ENCODE data around the gene WDR12.
"Not testable (repeated sequence)": the region's sequence is repeated elsewhere in the genome, so short reads cannot be mapped to it uniquely, and the experiment has no call there.

WDR12 gene

GRCh38 chr2:202911203-202911511, 316 bp downstream of the WDR12 start:
- Mint-ChIP-seq H3K4me3 (peak overlapping the region; percentile 98), H3K4me1 (peaks cover 34% of the 10 kb centered on the region), H3K27me3 (no peaks in the 10 kb centered on the region), H3K27ac (peak overlapping the region; percentile 91), H3K9me3 (no peaks in the 10 kb centered on the region), H3K36me3 (peaks cover 17% of the 10 kb centered on the region)
- ATAC-seq: no peak

DNA sequence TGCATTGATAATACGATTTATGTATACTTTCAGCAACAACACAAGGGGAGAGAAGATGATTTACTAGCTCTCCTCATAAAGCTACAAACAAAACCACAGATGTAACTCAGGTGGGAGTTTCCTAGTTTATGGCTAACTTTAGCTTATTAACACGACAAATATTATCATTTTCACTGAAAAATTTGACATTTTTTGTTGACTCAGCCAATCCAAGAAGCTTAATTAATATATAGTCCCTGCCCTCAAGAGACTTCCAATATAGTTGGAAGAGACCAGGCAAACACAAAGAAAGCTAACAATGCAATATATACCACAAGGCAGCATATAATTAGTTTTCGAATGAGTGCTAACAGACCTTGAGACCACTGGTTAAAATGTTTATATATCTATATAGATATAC, 775 bp downstream of the WDR12 start:
- H3K27me3 Mint-ChIP-seq: no peaks in the 10 kb centered on the region
- peaks cover 34% of the 10 kb centered on the region for H3K4me1 Mint-ChIP-seq
- H3K4me3 Mint-ChIP-seq: peak overlapping the region; percentile 98
- H3K9me3 Mint-ChIP-seq: no peaks in the 10 kb centered on the region
- peak overlapping the region; percentile 91 for H3K27ac Mint-ChIP-seq
- ATAC-seq: no peak
- peaks cover 20% of the 10 kb centered on the region for H3K36me3 Mint-ChIP-seq

GRCh38 chr2:202910250-202910649, 1.2 kb downstream of the WDR12 start:
- Mint-ChIP-seq H3K4me1 (peaks cover 34% of the 10 kb centered on the region), H3K4me3 (peak overlapping the region; percentile 98), H3K36me3 (peaks cover 25% of the 10 kb centered on the region)
- H3K27ac Mint-ChIP-seq, H3K27me3 Mint-ChIP-seq, H3K9me3 Mint-ChIP-seq, ATAC-seq: not testable (repeated sequence)

DNA sequence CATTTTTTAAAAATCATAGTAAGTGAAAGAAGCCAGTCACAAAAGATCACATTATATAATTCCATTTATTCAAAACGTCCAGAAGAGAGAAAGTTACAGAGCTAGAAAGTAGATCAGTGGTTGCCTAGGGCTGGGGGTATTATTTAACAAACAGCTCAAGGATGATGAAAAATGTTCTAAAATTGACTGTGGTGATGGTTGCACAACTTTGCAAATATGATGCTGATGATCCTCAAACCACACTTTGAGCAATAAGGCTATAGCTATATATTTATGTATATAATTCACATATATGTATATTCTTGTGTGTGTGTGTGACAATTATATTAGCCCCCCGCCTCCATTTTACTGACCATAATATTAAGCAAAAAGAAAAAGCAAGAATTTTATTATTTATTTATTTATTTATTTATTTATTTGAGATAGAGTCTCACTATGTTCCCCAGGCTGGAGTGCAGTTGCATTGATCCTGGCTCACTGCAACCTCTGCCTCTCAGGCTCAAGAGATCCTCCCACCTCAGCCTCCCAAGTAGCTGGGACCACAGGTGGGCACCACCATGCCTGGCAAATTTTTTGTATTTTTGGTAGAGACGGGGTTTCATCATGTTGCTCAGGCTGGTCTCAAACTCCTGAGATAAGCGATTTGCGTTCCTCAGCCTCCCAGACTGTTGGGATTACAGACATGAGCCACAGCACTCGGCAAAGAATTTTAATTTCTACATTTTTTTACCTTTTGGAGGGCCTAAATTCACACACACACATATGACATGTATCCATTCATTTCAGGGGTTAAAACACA, 1.9 kb downstream of the WDR12 start:
- ATAC-seq: no peak
- H3K9me3 Mint-ChIP-seq: peaks cover 1% of the 10 kb centered on the region
- H3K36me3 Mint-ChIP-seq: peaks cover 32% of the 10 kb centered on the region
- H3K27me3 Mint-ChIP-seq: no peaks in the 10 kb centered on the region
- no peak overlapping the region for H3K27ac Mint-ChIP-seq
- H3K4me1 Mint-ChIP-seq: peaks cover 34% of the 10 kb centered on the region
- H3K4me3 Mint-ChIP-seq: peak overlapping the region; percentile 98

DNA sequence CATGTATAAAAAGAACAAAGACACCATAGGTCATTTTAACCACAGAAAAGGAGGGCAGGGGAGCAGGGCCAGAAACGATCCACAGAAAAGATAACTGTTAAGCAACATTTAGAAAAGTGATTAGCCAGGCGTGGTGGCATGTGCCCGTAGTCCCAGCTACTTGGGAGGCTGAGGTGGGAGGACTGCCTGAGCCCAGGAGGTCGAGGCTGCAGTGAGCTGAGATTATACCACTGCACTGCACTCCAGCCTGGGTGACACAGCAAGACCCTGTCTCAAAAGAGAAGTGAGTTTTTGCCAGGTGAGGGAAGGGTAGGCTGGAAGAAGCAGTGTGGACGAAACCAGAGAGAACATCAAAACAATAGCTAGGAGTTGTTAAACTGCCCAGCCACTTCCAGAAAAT, 3.3 kb downstream of the WDR12 start:
- Mint-ChIP-seq H3K27me3 (no peaks in the 10 kb centered on the region), H3K36me3 (peaks cover 46% of the 10 kb centered on the region), H3K4me3 (no peak overlapping the region), H3K9me3 (peaks cover 2% of the 10 kb centered on the region), H3K4me1 (peaks cover 34% of the 10 kb centered on the region), H3K27ac (peak overlapping the region; percentile 45)
- no peak for ATAC-seq

DNA sequence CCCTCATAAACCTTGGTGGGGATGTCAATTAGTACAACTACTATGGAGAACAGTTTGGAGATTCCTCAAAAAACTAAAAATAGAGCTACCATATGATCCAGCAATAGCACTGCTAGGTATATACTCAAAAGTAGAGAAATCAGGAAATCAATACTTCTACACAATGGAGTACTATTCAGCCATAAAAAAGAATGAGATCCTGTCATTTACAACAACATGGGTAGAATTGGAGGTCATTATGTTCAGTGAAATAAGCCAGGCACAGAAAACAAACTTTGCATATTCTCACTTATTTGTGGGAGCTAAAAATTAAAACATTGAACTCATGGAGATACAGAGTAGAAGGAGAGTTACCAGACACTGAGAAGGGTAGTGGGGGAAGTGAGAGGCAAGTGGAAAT, 6.0 kb downstream of the WDR12 start:
- H3K27me3 Mint-ChIP-seq, H3K9me3 Mint-ChIP-seq, H3K27ac Mint-ChIP-seq, ATAC-seq, H3K4me3 Mint-ChIP-seq: not testable (repeated sequence)
- Mint-ChIP-seq H3K36me3 (peaks cover 62% of the 10 kb centered on the region), H3K4me1 (peaks cover 33% of the 10 kb centered on the region)

GRCh38 chr2:202885190-202885589, 26.3 kb downstream of the WDR12 start:
- Mint-ChIP-seq H3K27ac (no peak overlapping the region), H3K4me3 (no peak overlapping the region), H3K36me3 (peaks cover 54% of the 10 kb centered on the region), H3K4me1 (no peaks in the 10 kb centered on the region), H3K27me3 (no peaks in the 10 kb centered on the region), H3K9me3 (no peaks in the 10 kb centered on the region)
- ATAC-seq: no peak

GRCh38 chr2:202883987-202884675, 27.3 kb downstream of the WDR12 start:
- Mint-ChIP-seq H3K27ac (no peak overlapping the region), H3K4me1 (no peaks in the 10 kb centered on the region), H3K4me3 (no peak overlapping the region), H3K27me3 (no peaks in the 10 kb centered on the region), H3K36me3 (peaks cover 46% of the 10 kb centered on the region), H3K9me3 (no peaks in the 10 kb centered on the region)
- ATAC-seq: no peak

DNA sequence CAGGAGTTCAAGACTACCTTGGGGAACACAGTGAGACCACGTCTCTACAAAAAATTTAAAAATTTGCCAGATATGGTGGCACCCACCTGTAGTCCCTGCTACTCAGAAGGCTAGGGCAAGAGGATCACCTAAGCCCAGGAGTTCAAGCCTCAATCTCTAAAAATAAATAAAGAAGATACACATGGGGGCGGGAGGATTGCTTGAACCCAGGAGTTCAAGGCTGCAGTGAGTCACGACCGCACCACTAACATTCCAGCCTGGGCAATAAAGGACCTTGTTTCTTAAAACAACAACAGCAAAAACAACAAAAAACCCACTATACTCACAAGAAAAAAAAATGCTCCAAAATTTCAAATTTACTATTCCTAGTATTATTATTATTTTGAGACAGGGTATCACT, 29.9 kb downstream of the WDR12 start:
- Mint-ChIP-seq H3K9me3 (no peaks in the 10 kb centered on the region), H3K36me3 (peaks cover 27% of the 10 kb centered on the region), H3K27me3 (no peaks in the 10 kb centered on the region), H3K4me1 (no peaks in the 10 kb centered on the region), H3K27ac (no peak overlapping the region), H3K4me3 (no peak overlapping the region)
- no peak for ATAC-seq

GRCh38 chr2:202877699-202878098, 33.8 kb downstream of the WDR12 start:
- no peak for ATAC-seq
- H3K4me3 Mint-ChIP-seq: no peak overlapping the region
- H3K27me3 Mint-ChIP-seq: no peaks in the 10 kb centered on the region
- H3K27ac Mint-ChIP-seq: no peak overlapping the region
- no peaks in the 10 kb centered on the region for H3K4me1 Mint-ChIP-seq
- peaks cover 5% of the 10 kb centered on the region for H3K36me3 Mint-ChIP-seq
- H3K9me3 Mint-ChIP-seq: no peaks in the 10 kb centered on the region

- no peaks in the 10 kb centered on the region for H3K36me3 Mint-ChIP-seq
- ATAC-seq: peak; percentile 73
- H3K4me3 Mint-ChIP-seq: peak within 1 kb of the TSS; percentile 90
- H3K27me3 Mint-ChIP-seq: no peaks in the 10 kb centered on the region
- H3K27ac Mint-ChIP-seq: peak within 1 kb of the TSS; percentile 79
- H3K9me3 Mint-ChIP-seq: no peaks in the 10 kb centered on the region
- peaks cover 15% of the 10 kb centered on the region for H3K4me1 Mint-ChIP-seq
These were observed 40.0 kb downstream of the WDR12 start, which contains the start of gene ICA1L for GRCh38 chr2:202871300-202872141. TSS of gene ICA1L (minus strand) at chr2:202871766. CDS start at chr2:202829009, 42,757 bp downstream.

DNA sequence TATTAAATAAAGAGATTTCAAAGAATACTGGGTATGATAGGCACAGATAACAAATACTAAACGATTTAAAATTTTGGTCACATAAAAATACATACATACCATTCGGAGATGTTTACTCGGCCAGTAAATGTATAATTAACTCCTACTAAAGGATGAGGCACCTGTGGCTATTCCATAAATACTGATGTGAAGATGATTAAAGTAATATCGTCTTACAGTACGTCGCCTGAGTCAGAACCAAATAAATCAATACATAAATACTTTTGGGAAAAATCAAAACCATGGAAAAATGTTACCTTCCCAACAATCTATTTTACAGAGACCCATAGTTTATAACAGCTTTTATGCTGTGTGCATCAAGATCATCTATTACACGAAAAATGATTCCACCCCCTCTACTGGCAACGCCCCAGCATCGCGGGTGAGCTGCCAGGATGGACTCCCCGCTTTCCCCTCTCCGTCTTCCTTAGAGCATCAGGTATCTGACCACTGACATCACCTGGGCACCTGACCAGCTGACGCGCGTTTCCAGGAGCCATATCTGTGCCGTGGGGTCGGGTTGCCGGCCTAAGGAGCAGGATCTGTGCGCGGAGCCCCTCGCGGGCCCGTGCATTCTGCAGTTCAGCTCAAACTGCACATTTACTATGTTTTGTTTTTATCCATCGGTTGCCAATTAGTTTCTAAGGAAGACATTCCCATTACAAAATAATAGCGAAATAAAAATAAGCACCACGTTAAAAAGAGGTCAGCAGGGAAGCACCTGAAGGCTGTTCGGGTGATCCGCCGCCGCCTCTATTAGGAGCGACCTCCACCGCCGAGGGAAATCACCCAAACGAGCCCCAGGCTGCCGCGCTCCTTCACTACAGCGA, 40.8 kb downstream of the WDR12 start:
- Mint-ChIP-seq H3K36me3 (no peaks in the 10 kb centered on the region), H3K4me3 (peak overlapping the region; percentile 90), H3K27me3 (no peaks in the 10 kb centered on the region), H3K27ac (peak overlapping the region; percentile 79), H3K4me1 (peaks cover 15% of the 10 kb centered on the region), H3K9me3 (no peaks in the 10 kb centered on the region)
- peak; percentile 87 for ATAC-seq

DNA sequence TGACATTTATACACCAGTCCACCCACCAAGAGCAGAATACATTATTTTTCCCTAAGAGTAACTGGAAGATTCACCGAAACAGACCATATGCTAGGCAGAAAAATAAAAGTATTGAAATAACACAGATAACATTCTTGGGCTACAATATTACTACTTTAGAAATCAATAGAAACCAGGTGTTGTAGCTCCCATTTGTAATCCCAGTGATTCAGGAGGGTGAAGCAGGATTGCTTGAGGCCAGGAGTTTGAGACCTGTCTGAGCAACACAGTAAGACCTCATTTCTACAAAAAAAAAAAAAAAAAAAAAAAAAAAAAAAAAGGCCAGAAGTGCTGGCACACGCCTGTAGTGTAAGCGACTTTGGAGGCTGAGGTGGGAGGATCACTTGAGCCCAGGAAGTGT, 49.5 kb downstream of the WDR12 start:
- no peak overlapping the region for H3K4me3 Mint-ChIP-seq
- peaks cover 4% of the 10 kb centered on the region for H3K9me3 Mint-ChIP-seq
- H3K4me1 Mint-ChIP-seq: no peaks in the 10 kb centered on the region
- no peak for ATAC-seq
- no peaks in the 10 kb centered on the region for H3K27me3 Mint-ChIP-seq
- H3K36me3 Mint-ChIP-seq: peaks cover 4% of the 10 kb centered on the region
- no peak overlapping the region for H3K27ac Mint-ChIP-seq

DNA sequence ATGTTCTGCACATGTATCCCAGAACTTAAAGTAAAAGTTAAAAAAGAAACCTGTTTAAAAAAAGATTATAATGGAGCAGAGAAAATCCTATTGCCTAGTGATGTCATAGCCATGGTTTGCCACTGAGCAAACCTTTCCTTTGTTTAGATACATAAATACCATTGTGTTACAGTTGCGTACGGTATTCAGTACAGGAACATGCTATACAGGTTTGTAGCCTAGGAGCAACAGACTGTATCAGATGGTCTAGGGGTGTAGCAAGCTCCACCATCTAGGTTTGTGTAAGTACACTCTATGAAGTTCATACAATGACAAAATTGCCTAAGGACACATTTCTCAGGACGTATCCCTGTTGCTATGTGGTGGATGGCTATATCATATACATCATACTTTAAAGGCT, 52.9 kb downstream of the WDR12 start:
- Mint-ChIP-seq H3K27me3 (no peaks in the 10 kb centered on the region), H3K36me3 (peaks cover 8% of the 10 kb centered on the region), H3K27ac (no peak overlapping the region), H3K4me1 (no peaks in the 10 kb centered on the region), H3K9me3 (peaks cover 9% of the 10 kb centered on the region), H3K4me3 (no peak overlapping the region)
- ATAC-seq: no peak

- not testable (repeated sequence) for H3K9me3 Mint-ChIP-seq, H3K4me1 Mint-ChIP-seq, ATAC-seq, H3K36me3 Mint-ChIP-seq, H3K27me3 Mint-ChIP-seq, H3K4me3 Mint-ChIP-seq
- H3K27ac Mint-ChIP-seq: peak overlapping the region; percentile 74
These were observed 62.1 kb downstream of the WDR12 start for GRCh38 chr2:202849343-202849742.
